HCT116 (cell line): Measurements from ENCODE around the gene NOL4L. TPM values are rescaled to one million over a fixed set of nuclear protein-coding genes. Genes with fewer than 3 reads are reported as not detected.

Experiments used
- ATAC-seq: fragments of 200-7000 bp; cut with Tn5 transposase; 2 replicates; pipeline ENCODE4 v1.9.1; 2020; ENCODE audit warnings: mild to moderate bottlenecking, moderate library complexity
- BruUV-seq: library from RNA; stranded (reverse); fragments of 400-500 nt; replicated peaks from 2 replicates; lab custom pipeline; 2021; lab: Mats Ljungman, UMichigan
- CTCF ChIA-PET: fragments of 300-600 bp; sonication (Branson Sonifier 250); formaldehyde crosslinking; loops from one replicate; lab custom pipeline; 2021; ENCODE audit warnings: antibody characterized with exemption; lab: Charles Lee
- POLR2A ChIA-PET: fragments of 300-600, 350-600 bp; sonication (Branson Sonifier 250); formaldehyde crosslinking; loops from one replicate; lab custom pipeline; 2021; ENCODE audit warnings: antibody characterized with exemption; lab: Charles Lee
- RAD21 ChIA-PET, 2 experiments: fragments of 300-600 bp; sonication (Branson Sonifier 250); formaldehyde crosslinking; loops; one replicate each; lab custom pipeline; 2023; ENCODE audit warnings: low total read pairs in 2 of 2; ENCODE audit not compliant: uncharacterized antibody in 2 of 2, unreplicated experiment in 2 of 2, low non-redundant PET in 1 of 2; lab: Charles Lee
- DNase-seq: peaks from one replicate; pipeline ENCODE4 v3.0.0-alpha.2; 2010; ENCODE audit warnings: low read depth, low spot score
- H2AFZ ChIP-seq: fragments of 200-600 bp; shearing (Covaris generic), sonication (generic); 2 replicates; pipeline ENCODE4 v1.6.1; 2017; ENCODE audit warnings: low read depth, mixed run types, mixed read lengths, antibody characterized with exemption, low read length; ENCODE audit not compliant: poor library complexity, severe bottlenecking
- H3K27ac ChIP-seq: 2 replicates; pipeline ENCODE4 v1.5.1; 2012; ENCODE audit warnings: low read depth, low read length
- H3K27me3 ChIP-seq: fragments of 200-600 bp; sonication (generic); 2 replicates; pipeline ENCODE4 v1.6.1; 2016; ENCODE audit warnings: mixed run types, low read length, mixed read lengths; ENCODE audit not compliant: insufficient read depth
- H3K36me3 ChIP-seq, 2 experiments: fragments of 200-500 bp in 1 of 2; fragments of 200-600 bp in 1 of 2; sonication (Bioruptor generic) in 1 of 2; sonication (generic) in 1 of 2; 2 replicates each; pipeline versions ENCODE4 v1.5.1 to v1.6.1; 2014 to 2016; ENCODE audit warnings: low read length in 2 of 2, inconsistent platforms in 1 of 2, mixed read lengths in 1 of 2, mixed run types in 1 of 2; ENCODE audit not compliant: insufficient read depth in 2 of 2, control insufficient read depth in 1 of 2
- H3K4me1 ChIP-seq, 2 experiments: fragments of 200-600 bp in 1 of 2; sonication (generic) in 1 of 2; 2 replicates each; pipeline versions ENCODE4 v1.5.1 to v1.6.1; 2012 to 2017; ENCODE audit warnings: low read length in 2 of 2, inconsistent platforms in 1 of 2, mild to moderate bottlenecking in 1 of 2, mixed read lengths in 1 of 2, mixed run types in 1 of 2, moderate library complexity in 1 of 2; ENCODE audit not compliant: insufficient read depth in 2 of 2, control insufficient read depth in 1 of 2
- H3K4me2 ChIP-seq: fragments of 200-600 bp; sonication (generic); 2 replicates; pipeline ENCODE4 v1.6.1; 2017; ENCODE audit warnings: mixed run types, low read length, mixed read lengths
- H3K4me3 ChIP-seq, 2 experiments: fragments of 200-600 bp in 1 of 2; sonication (generic) in 1 of 2; replicated peaks in 1 of 2; 2 replicates each; pipeline ENCODE4 v1.5.1; 2011 to 2016; ENCODE audit warnings: low read length in 2 of 2, control low read depth in 1 of 2, low read depth in 1 of 2, mild to moderate bottlenecking in 1 of 2, mixed read lengths in 1 of 2, mixed run types in 1 of 2
- H3K79me2 ChIP-seq: fragments of 200-600 bp; sonication (generic); 2 replicates; pipeline ENCODE4 v1.6.1; 2017; ENCODE audit warnings: mild to moderate bottlenecking, mixed run types, low read length, moderate library complexity, mixed read lengths; ENCODE audit not compliant: insufficient read depth
- H3K9ac ChIP-seq: fragments of 200-600 bp; sonication (generic); 2 replicates; pipeline ENCODE4 v1.6.1; 2016; ENCODE audit warnings: low read length, mixed read lengths
- H3K9me2 ChIP-seq: fragments of 200-600 bp; sonication (generic), shearing (Covaris generic); 2 replicates; pipeline ENCODE4 v1.6.1; 2017; ENCODE audit warnings: mixed run types, mild to moderate bottlenecking, moderate library complexity; ENCODE audit not compliant: insufficient read depth
- H3K9me3 ChIP-seq, 2 experiments: fragments of 200-500 bp in 1 of 2; fragments of 200-600 bp in 1 of 2; sonication (Bioruptor generic) in 1 of 2; sonication (generic) in 1 of 2; 2 replicates each; pipeline ENCODE4 v1.6.1; 2014 to 2017; ENCODE audit warnings: low read length in 2 of 2, mixed read lengths in 2 of 2, inconsistent platforms in 1 of 2, low read depth in 1 of 2, mild to moderate bottlenecking in 1 of 2, mixed run types in 1 of 2, moderate library complexity in 1 of 2; ENCODE audit not compliant: control insufficient read depth in 1 of 2, insufficient read depth in 1 of 2
- H4K20me1 ChIP-seq: fragments of 200-600 bp; sonication (generic), shearing (Covaris generic); 2 replicates; pipeline ENCODE4 v1.6.1; 2017; ENCODE audit warnings: mixed run types, mild to moderate bottlenecking, moderate library complexity; ENCODE audit not compliant: insufficient read depth
- ATF3 ChIP-seq: IDR thresholded peaks from 2 replicates; pipeline ENCODE4 v1.6.1; 2012
- CBX3 ChIP-seq: IDR thresholded peaks from 2 replicates; pipeline ENCODE4 v1.6.1; 2012; ENCODE audit warnings: low read depth
- CEBPB ChIP-seq: IDR thresholded peaks from 2 replicates; pipeline ENCODE4 v1.6.1; 2012; ENCODE audit warnings: low read depth
- CTCF ChIP-seq, 3 experiments: fragments of 200-600 bp in 1 of 3; sonication (generic) in 1 of 3; IDR thresholded peaks in 2 of 3; conservative IDR thresholded peaks in 1 of 3; 2 replicates each; pipeline ENCODE4 v1.5.1; 2012 to 2017; ENCODE audit warnings: low read depth in 2 of 3, low read length in 2 of 3, antibody characterized with exemption in 1 of 3, borderline replicate concordance in 1 of 3, control low read depth in 1 of 3, mild to moderate bottlenecking in 1 of 3, mixed read lengths in 1 of 3, mixed run types in 1 of 3, moderate library complexity in 1 of 3; ENCODE audit not compliant: insufficient read depth in 1 of 3
- EGR1 ChIP-seq: IDR thresholded peaks from 2 replicates; pipeline ENCODE4 v1.6.1; 2012; ENCODE audit warnings: low read depth
- ELF1 ChIP-seq: IDR thresholded peaks from 2 replicates; pipeline ENCODE4 v1.6.1; 2012; ENCODE audit warnings: low read depth, borderline replicate concordance
- EZH2phosphoT487 ChIP-seq: fragments of 200-600 bp; IDR thresholded peaks from 2 replicates; pipeline ENCODE4 v1.6.1; 2018; ENCODE audit warnings: antibody characterized with exemption, borderline replicate concordance
- FOSL1 ChIP-seq: IDR thresholded peaks from 2 replicates; pipeline ENCODE4 v1.6.1; 2012; ENCODE audit warnings: low read depth
- POLR2A ChIP-seq: IDR thresholded peaks from 2 replicates; pipeline ENCODE4 v1.7.0; 2011; ENCODE audit warnings: borderline replicate concordance; ENCODE audit not compliant: insufficient read depth, insufficient read length; ENCODE audit errors: extremely low read depth
- RAD21 ChIP-seq: IDR thresholded peaks from 2 replicates; pipeline ENCODE4 v1.6.1; 2012; ENCODE audit warnings: low read depth, mild to moderate bottlenecking
- SRF ChIP-seq: IDR thresholded peaks from 2 replicates; pipeline ENCODE4 v1.6.1; 2012; ENCODE audit warnings: low read depth
- TCF7L2 ChIP-seq: IDR thresholded peaks from 2 replicates; pipeline ENCODE4 v1.7.0; 2011; ENCODE audit warnings: borderline replicate concordance, inconsistent platforms; ENCODE audit not compliant: insufficient read depth, insufficient read length; ENCODE audit errors: extremely low read depth
- YY1 ChIP-seq: IDR thresholded peaks from 2 replicates; pipeline ENCODE4 v1.6.1; 2011; ENCODE audit warnings: low read length, low read depth, moderate library complexity, mild to moderate bottlenecking; ENCODE audit not compliant: insufficient replicate concordance; ENCODE audit errors: extremely low read depth
- ZFX ChIP-seq: fragments of 450-650 bp; IDR thresholded peaks from 2 replicates; pipeline ENCODE4 v1.6.1; 2017
- ZNF274 ChIP-seq: fragments of 200-500 bp; sonication (Bioruptor generic); IDR thresholded peaks from 2 replicates; pipeline ENCODE4 v1.6.1; 2014; ENCODE audit warnings: mild to moderate bottlenecking, low read depth, low read length, inconsistent platforms
- intact Hi-C: fragments of 100-400 bp; cut with micrococcal nuclease; formaldehyde crosslinking; loops from 2 replicates; pipeline ENCODE4 v1.10.0; 2022
- total RNA-seq: library from RNA; stranded (reverse); gene quantifications from one replicate; pipeline ENCODE4 v1.2.1, GENCODE V29; 2021; ENCODE audit not compliant: unreplicated experiment
- TF ChIP-seq, protein P1 (sequence below): IDR thresholded peaks from 2 replicates; pipeline ENCODE4 v1.6.1; 2012
- TF ChIP-seq, protein P2 (sequence below): IDR thresholded peaks from 2 replicates; pipeline ENCODE4 v1.6.1; 2011; ENCODE audit warnings: mild to moderate bottlenecking, low read length, moderate library complexity; ENCODE audit not compliant: insufficient replicate concordance; ENCODE audit errors: extremely low read depth
- TF ChIP-seq, protein P3 (sequence below): IDR thresholded peaks from 2 replicates; pipeline ENCODE4 v1.6.1; 2012; ENCODE audit warnings: low read depth

NOL4L gene
- total RNA-seq, 1 experiment from 2014 or later = 5.9 TPM

GRCh38 chr20:32472581-32473207, 112.4 kb downstream of the NOL4L start:
- ATAC-seq (no peak), DNase-seq (no peak)
- no peak overlapping the region for H2AFZ ChIP-seq
- H3K79me2 ChIP-seq = no peaks in the 10 kb centered on the region
- CTCF ChIA-PET = no interaction called here
- RAD21 ChIA-PET = no interaction called here
- H3K9me2 ChIP-seq = no peaks in the 10 kb centered on the region
- H3K9ac ChIP-seq = no peak overlapping the region
- H3K9me3 ChIP-seq = no peaks in the 10 kb centered on the region
- H3K27me3 ChIP-seq = no peaks in the 10 kb centered on the region
- peaks cover 0 to 9% of the 10 kb centered on the region in 2 experiments; a peak in 1 of 4 replicates for H3K4me1 ChIP-seq
- no peak overlapping the region for H3K27ac ChIP-seq
- no TSS peak for BruUV-seq
- no peaks in the 10 kb centered on the region for H4K20me1 ChIP-seq
- H3K4me2 ChIP-seq = no peak overlapping the region
- no peaks in the 10 kb centered on the region for H3K36me3 ChIP-seq
- POLR2A ChIA-PET = no interaction called here
- H3K4me3 ChIP-seq = no peak overlapping the region
- TF ChIP-seq, protein P1, sequence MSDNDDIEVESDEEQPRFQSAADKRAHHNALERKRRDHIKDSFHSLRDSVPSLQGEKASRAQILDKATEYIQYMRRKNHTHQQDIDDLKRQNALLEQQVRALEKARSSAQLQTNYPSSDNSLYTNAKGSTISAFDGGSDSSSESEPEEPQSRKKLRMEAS = no peak
- no peak for TF ChIP-seq ZNF274
- TF ChIP-seq SRF = no peak
- no peak for TF ChIP-seq RAD21
- no peak for TF ChIP-seq CBX3
- TF ChIP-seq EZH2phosphoT487 = no peak
- TF ChIP-seq ELF1 = no peak
- TF ChIP-seq, protein P2, sequence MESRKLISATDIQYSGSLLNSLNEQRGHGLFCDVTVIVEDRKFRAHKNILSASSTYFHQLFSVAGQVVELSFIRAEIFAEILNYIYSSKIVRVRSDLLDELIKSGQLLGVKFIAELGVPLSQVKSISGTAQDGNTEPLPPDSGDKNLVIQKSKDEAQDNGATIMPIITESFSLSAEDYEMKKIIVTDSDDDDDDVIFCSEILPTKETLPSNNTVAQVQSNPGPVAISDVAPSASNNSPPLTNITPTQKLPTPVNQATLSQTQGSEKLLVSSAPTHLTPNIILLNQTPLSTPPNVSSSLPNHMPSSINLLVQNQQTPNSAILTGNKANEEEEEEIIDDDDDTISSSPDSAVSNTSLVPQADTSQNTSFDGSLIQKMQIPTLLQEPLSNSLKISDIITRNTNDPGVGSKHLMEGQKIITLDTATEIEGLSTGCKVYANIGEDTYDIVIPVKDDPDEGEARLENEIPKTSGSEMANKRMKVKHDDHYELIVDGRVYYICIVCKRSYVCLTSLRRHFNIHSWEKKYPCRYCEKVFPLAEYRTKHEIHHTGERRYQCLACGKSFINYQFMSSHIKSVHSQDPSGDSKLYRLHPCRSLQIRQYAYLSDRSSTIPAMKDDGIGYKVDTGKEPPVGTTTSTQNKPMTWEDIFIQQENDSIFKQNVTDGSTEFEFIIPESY = no peak
- TF ChIP-seq YY1 = no peak
- TF ChIP-seq, protein P3, sequence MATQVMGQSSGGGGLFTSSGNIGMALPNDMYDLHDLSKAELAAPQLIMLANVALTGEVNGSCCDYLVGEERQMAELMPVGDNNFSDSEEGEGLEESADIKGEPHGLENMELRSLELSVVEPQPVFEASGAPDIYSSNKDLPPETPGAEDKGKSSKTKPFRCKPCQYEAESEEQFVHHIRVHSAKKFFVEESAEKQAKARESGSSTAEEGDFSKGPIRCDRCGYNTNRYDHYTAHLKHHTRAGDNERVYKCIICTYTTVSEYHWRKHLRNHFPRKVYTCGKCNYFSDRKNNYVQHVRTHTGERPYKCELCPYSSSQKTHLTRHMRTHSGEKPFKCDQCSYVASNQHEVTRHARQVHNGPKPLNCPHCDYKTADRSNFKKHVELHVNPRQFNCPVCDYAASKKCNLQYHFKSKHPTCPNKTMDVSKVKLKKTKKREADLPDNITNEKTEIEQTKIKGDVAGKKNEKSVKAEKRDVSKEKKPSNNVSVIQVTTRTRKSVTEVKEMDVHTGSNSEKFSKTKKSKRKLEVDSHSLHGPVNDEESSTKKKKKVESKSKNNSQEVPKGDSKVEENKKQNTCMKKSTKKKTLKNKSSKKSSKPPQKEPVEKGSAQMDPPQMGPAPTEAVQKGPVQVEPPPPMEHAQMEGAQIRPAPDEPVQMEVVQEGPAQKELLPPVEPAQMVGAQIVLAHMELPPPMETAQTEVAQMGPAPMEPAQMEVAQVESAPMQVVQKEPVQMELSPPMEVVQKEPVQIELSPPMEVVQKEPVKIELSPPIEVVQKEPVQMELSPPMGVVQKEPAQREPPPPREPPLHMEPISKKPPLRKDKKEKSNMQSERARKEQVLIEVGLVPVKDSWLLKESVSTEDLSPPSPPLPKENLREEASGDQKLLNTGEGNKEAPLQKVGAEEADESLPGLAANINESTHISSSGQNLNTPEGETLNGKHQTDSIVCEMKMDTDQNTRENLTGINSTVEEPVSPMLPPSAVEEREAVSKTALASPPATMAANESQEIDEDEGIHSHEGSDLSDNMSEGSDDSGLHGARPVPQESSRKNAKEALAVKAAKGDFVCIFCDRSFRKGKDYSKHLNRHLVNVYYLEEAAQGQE = no peak
- TF ChIP-seq CEBPB = no peak
- TF ChIP-seq ATF3 = no peak
- TF ChIP-seq CTCF (IDR thresholded peaks at IDR 0.05 in 2 of 3, conservative IDR thresholded peaks at IDR 0.05 in 1 of 3; ENCODE audit: borderline replicate concordance in 1 of 3, insufficient read depth in 1 of 3, low read depth in 2 of 3, low read length in 2 of 3) = no peak
- no peak for TF ChIP-seq POLR2A
- TF ChIP-seq EGR1 = no peak
- no peak for TF ChIP-seq FOSL1
- TF ChIP-seq TCF7L2 = no peak
- TF ChIP-seq ZFX = no peak
- intact Hi-C loops = no loop called here
